ENCODE measurements around the gene RGS3. TPM values are rescaled to one million over a fixed set of nuclear protein-coding genes. Genes with fewer than 3 reads are reported as not detected.

Gene RGS3
- total RNA-seq, 2 experiments from 2014 or later = 22.8 to 32.9 TPM

- intact Hi-C loops (cut with micrococcal nuclease; ENCODE audit: unreplicated experiment) = no loop called here
- no peaks in the 10 kb centered on the region for H3K9me2 ChIP-seq (ENCODE audit: insufficient read depth, low read length)
- no TSS peak for BruUV-seq (replicated peaks)
- no peaks in the 10 kb centered on the region for H3K9me3 ChIP-seq (ENCODE audit: low read length)
- no peak for TF ChIP-seq CTCF (conservative IDR thresholded peaks at IDR 0.05; ENCODE audit: low read length)
- TF ChIP-seq EZH2phosphoT487 (IDR thresholded peaks at IDR 0.05; ENCODE audit: borderline replicate concordance, low read depth, low read length) = no peak
- peaks cover 6% of the 10 kb centered on the region for H3K4me1 ChIP-seq (ENCODE audit: insufficient read depth, low read length, poor library complexity, severe bottlenecking)
- H3K36me3 ChIP-seq (ENCODE audit: insufficient read depth, low read length) = no peaks in the 10 kb centered on the region
- H3K4me2 ChIP-seq (ENCODE audit: low read length) = no peak overlapping the region
- DNase-seq (ENCODE audit: low spot score) = no peak
- H3K27ac ChIP-seq (ENCODE audit: low read depth, low read length, poor library complexity, severe bottlenecking) = no peak overlapping the region
- H3K79me2 ChIP-seq (ENCODE audit: insufficient read depth, low read depth, low read length) = no peaks in the 10 kb centered on the region
- CTCF ChIA-PET (ENCODE audit: unreplicated experiment) = no interaction called here
- POLR2A ChIA-PET = interaction anchor here (0.5 kb wide), 1 partner anchor 238 kb away, joined by 3 read pairs; no protein-coding TSS in a partner anchor
- no peak overlapping the region for H2AFZ ChIP-seq (ENCODE audit: low read length)
- H4K20me1 ChIP-seq (ENCODE audit: insufficient read depth, low read length) = no peaks in the 10 kb centered on the region
- no peak overlapping the region for H3K4me3 ChIP-seq (ENCODE audit: low read depth, low read length, poor library complexity, severe bottlenecking)
Measured at GRCh38 chr9:113482341-113482740, 18.8 kb downstream of the RGS3 start.

GRCh38 chr9:113482991-113483675 is 19.6 kb downstream of the RGS3 start:
- peaks cover 6% of the 10 kb centered on the region for H3K4me1 ChIP-seq (ENCODE audit: insufficient read depth, low read length, poor library complexity, severe bottlenecking)
- no peaks in the 10 kb centered on the region for H4K20me1 ChIP-seq (ENCODE audit: insufficient read depth, low read length)
- TF ChIP-seq CTCF (conservative IDR thresholded peaks at IDR 0.05; ENCODE audit: low read length) (no peak), EZH2phosphoT487 (IDR thresholded peaks at IDR 0.05; ENCODE audit: borderline replicate concordance, low read depth, low read length) (no peak)
- no peaks in the 10 kb centered on the region for H3K36me3 ChIP-seq (ENCODE audit: insufficient read depth, low read length)
- H3K9me3 ChIP-seq (ENCODE audit: low read length) = no peaks in the 10 kb centered on the region
- DNase-seq (ENCODE audit: low spot score) = no peak
- POLR2A ChIA-PET = no interaction called here
- no peaks in the 10 kb centered on the region for H3K79me2 ChIP-seq (ENCODE audit: insufficient read depth, low read depth, low read length)
- no peak overlapping the region for H3K27ac ChIP-seq (ENCODE audit: low read depth, low read length, poor library complexity, severe bottlenecking)
- no peak overlapping the region for H3K4me2 ChIP-seq (ENCODE audit: low read length)
- intact Hi-C loops (cut with micrococcal nuclease; ENCODE audit: unreplicated experiment) = no loop called here
- H2AFZ ChIP-seq (ENCODE audit: low read length) = no peak overlapping the region
- no peaks in the 10 kb centered on the region for H3K9me2 ChIP-seq (ENCODE audit: insufficient read depth, low read length)
- H3K4me3 ChIP-seq (ENCODE audit: low read depth, low read length, poor library complexity, severe bottlenecking) = no peak overlapping the region
- BruUV-seq (replicated peaks) = no TSS peak
- CTCF ChIA-PET (ENCODE audit: unreplicated experiment) = no interaction called here

- Histone ChIP-seq H3K36me3 (ENCODE audit: insufficient read depth, low read length) (no peaks in the 10 kb centered on the region), H3K9me2 (ENCODE audit: insufficient read depth, low read length) (no peaks in the 10 kb centered on the region), H3K4me3 (ENCODE audit: low read depth, low read length, poor library complexity, severe bottlenecking) (no peak overlapping the region), H3K27ac (ENCODE audit: low read depth, low read length, poor library complexity, severe bottlenecking) (no peak overlapping the region), H3K79me2 (ENCODE audit: insufficient read depth, low read depth, low read length) (no peaks in the 10 kb centered on the region), H3K9me3 (ENCODE audit: low read length) (no peaks in the 10 kb centered on the region), H3K4me2 (ENCODE audit: low read length) (no peak overlapping the region), H3K4me1 (ENCODE audit: insufficient read depth, low read length, poor library complexity, severe bottlenecking) (peaks cover 6% of the 10 kb centered on the region), H4K20me1 (ENCODE audit: insufficient read depth, low read length) (no peaks in the 10 kb centered on the region), H2AFZ (ENCODE audit: low read length) (no peak overlapping the region)
- no peak for DNase-seq (ENCODE audit: low spot score)
- BruUV-seq (replicated peaks) = no TSS peak
- ChIA-PET CTCF (ENCODE audit: unreplicated experiment) (no interaction called here), POLR2A (interaction anchor here (0.6 to 1.4 kb wide), 4 partner anchors 9 to 623 kb away, joined by 3 to 9 read pairs (median 6); no protein-coding TSS in a partner anchor)
- intact Hi-C loops (cut with micrococcal nuclease; ENCODE audit: unreplicated experiment) = no loop called here
- TF ChIP-seq EZH2phosphoT487 (IDR thresholded peaks at IDR 0.05; ENCODE audit: borderline replicate concordance, low read depth, low read length) = no peak
- no peak for TF ChIP-seq CTCF (conservative IDR thresholded peaks at IDR 0.05; ENCODE audit: low read length)
Measured at GRCh38 chr9:113483676-113484257, 20.2 kb downstream of the RGS3 start.
